GM19099 (cell line): ENCODE data around the gene MAB21L4.

Experiments used
- POLR2A ChIP-seq: IDR thresholded peaks from 3 replicates; pipeline ENCODE4 v1.6.1; 2011; ENCODE audit warnings: low read depth; ENCODE audit not compliant: insufficient read length; ENCODE audit errors: extremely low read depth

MAB21L4 gene

DNA sequence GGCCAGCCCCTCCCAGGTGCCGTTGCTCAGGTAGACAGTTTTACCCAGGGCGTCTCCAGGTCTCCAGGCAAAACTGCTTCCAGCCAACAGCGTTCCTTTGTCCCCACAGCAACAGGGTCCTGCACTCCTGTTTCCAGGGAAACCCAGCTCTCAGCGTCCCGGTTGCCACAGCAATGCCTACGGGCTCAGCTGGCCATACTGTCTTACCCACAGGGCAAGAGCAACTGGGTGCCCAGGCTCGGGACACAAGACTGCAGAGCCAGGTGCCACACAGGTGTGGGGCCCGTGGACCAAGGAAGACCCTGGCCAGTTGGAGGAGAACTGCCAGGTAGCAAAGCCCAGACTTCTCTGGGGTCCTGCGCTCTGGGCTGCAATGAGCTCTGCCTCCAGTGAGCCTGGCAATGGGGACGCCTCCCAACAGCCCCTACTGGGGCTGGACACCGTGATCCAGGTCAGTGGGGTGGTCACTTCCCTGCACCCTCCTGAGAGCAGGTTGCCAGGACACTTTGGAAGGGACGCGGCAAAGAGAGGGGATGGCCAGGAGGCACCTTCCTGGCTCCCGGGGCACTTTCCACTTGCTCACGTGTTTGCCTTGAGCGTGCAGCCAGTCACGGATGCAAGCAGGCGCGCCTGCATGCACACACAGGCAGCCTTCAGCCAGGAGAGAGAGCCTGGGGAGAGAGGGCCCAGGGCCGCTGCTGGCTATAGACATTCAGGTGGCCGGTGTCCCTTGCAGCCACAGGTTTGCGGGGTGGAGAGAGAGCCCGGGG, 10.4 kb upstream of the MAB21L4 start, which contains the start of gene CROCC2:
Gene CROCC2 (plus strand): TSS at position 196 of the 770 bp plus-strand sequence. CDS start 178 bp downstream, at position 374.
- no peak for TF ChIP-seq POLR2A

DNA sequence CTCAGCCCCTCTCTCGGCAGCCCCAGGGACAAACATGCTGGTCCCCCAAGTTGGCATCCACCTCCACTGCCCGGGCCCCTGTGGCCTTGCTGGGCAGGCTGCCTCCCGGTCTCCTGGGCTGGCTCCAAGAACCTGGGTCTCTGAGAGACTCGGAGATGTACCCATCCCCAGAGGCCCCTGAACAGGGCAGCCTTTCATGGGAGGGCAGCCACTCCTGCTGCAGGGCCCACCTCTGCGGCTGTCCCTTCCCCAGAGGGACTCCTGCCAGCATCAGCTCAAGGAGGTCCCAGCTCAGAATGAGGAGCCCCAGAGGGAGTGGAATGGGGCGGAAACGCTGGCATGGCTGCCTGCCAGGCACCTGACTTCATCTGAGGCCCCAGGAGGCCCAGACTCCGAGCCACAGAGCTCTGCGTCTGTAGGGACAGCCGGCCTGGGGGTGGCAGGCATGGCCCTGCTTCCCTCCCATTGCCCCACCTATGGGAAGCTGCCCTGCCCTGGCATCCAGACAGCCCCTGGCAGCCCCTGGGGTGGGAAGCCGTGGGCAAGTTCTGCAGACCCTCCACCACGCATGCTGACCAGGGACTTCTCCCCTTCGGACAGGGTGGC, 9.3 kb upstream of the MAB21L4 start:
- TF ChIP-seq POLR2A: no peak

DNA sequence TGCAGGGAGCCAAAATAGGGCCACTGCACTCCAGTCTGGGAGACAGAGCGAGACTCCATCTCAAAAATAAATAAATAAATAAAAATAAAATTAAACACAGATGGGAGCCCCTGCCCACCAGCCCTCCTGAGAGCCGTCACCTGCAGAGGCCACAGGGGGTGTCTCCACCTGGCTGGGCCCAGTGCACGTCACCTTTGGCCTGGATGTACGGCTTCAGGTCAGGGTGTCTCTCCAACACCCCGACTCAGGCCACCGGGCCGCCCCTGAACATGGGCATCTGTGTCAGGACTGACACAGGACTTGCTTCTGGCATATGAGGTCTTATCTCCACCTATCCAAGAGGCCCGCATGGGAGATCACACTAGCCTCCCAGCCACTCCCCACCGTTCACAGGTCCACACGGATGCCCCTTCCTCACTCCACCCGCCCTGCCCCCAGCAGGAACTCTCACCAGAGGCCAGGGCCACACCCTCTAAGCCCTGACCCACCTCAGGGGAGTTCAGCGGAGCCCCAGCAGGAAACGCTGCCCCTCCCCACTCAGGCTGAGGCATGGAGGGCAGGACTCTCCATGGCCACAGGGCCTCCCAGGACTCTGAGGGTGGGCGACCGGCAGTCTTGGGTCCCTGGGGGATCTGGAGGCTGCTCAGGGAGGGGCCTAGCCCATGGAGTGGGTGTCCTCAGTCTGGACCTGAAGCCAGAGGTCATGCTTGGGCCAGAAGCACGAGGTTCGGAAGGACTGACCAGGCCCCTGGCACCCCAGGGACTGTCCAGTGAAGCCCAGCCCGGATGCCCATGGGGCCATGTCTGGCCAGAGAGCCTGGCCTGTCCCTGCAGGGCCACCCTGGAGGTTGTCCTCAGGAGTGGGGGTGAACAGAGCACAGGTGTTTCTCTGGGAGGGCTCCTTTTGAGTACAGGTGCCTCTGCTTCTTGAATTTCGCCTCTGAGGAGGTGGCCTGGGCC, 8.5 kb upstream of the MAB21L4 start:
- TF ChIP-seq POLR2A: no peak

DNA sequence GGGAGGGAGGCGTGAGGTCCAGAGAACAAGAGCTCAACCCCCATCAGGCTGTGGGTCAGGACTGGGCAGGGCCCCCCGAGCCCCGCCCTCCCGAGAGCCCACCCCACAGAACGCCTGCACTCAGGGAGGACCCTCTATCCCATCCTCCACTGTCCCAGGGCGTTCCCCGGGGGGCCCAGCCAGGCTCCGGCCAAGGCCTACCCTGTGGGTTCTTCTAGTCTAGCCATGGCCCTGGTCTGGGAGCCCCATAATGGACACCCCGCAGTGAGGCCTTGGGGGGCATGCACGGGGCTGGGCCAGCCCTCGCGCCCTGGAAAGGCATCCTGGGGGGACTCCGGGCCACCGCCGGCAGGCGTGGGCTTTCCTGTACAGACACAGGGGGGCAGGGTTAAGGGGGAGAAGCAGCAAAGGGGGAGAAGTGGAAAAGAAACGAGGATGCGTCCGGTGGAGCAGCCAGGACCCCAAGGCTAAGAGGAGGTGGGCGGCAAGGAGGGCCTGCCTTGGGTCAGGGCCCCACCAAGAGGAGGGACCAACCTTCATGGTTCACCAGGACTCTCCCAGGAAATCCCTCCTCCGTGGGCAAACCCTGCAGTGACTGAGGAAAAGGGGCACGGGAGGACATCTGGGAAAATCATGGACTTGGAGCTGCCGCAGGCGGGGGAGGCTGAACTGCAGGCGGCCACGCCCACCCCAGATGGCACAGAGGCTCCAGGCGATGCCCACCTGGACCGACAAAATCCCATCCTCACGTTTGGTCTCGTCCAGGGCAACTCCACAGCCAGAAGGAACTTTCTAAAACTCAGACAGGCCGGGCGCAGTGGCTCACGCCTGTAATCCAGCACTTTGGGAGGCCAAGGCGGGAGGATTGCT, 7.5 kb upstream of the MAB21L4 start:
- TF ChIP-seq POLR2A: no peak

DNA sequence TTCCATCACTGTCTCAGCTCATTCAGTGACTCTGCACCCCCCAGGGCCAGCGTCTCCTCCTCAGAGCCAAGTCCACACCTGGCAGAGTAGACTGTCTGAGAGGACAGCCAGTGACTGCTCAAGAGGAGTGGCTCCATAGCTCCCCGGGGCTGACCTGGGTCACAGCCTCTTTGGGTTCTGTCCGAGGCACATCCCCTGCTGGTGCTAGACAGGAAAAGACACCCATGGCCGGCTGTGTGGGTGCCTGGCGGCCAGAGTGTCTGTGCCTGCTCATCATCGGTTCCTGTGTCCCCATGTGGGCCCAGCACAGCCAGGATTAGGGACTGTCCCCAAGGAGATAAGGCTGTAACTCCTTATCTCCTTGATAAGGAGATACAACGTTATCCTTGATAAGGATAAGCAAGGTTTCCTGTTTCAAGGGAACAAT, 6.7 kb upstream of the MAB21L4 start:
- TF ChIP-seq POLR2A: no peak

DNA sequence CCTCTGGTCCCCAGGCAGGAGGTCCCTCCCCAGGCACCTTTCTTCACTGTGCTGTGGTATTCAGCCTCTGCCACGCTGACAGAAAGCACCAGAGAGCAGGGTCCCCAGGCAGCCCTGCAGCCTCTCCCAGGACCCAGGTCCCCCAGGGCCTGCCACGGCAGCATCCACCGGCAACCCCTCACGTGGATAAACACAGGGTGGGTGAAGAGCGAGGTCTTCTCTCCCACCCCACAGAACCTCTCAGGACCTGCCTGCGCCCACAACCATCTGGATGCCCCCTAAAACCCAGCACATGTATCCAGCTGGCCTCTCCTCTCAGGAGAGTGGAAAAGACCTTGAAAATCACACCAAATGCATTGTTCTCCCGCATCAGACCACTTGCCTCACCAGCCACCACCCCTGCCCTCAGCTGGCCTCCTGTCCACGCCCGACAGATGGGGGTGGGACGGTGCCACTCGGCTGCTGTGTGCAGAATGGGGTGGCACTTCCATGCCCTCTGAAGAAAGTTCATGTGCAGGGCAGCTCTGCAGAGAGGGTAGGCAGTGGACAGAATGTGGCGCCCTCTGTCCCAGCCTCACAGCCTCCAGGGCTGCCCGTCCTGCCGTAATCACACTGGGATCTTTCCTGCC, 6.1 kb upstream of the MAB21L4 start:
- TF ChIP-seq POLR2A: no peak

DNA sequence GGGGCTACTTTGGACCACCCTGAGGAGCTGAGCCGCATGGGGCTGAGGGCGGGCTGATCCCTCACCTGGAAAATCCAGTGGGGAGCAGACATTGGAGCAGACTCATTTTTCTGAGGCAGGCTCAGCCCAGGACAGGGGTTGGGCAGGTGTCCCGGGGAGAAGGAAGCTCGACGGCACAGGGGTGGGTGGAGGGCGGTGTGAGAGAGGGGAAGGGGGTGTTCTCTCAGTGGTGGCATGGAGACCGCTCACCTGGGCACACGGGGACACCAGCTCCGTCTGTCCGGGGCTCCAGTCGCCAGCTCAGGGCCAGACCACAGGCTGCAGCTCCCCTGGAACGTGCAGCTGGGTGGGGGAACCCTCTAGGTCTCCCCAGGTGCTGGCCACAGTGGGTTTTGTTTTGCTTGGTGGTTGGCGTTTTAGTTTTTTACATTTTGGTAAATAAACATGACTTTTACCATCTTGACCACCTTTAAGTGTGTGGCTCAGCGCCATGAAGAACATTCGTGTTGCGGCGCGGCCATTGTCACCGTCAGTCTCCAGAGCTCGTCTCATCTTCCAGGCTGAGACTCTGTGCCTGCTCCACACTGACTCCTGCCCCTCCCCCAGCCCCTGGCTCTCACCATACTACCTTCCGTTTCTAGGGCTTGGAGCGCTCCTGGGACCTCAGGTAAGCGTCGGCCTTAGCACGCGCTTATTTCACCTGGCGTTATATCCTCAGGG, 4.3 kb upstream of the MAB21L4 start:
- no peak for TF ChIP-seq POLR2A

DNA sequence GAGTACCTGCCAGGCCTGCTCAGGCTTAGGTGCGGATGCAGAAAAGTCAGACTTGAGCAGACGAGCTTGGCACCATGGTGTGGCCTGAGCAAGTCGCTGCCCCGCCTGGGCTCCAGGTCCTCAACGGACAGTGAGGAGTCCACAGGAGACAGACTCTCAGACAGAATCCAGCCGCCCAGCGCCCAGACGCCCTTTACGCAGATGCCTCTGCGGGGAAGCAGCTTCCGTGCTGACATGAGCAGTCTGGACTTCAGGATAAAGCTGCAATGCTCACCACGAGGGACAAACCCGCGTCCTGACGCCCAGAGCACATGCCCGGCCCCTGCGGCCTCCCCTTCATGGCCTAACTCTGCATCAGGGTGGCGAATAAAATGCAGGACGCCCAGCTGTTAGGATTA, 3.5 kb upstream of the MAB21L4 start:
- TF ChIP-seq POLR2A: no peak

DNA sequence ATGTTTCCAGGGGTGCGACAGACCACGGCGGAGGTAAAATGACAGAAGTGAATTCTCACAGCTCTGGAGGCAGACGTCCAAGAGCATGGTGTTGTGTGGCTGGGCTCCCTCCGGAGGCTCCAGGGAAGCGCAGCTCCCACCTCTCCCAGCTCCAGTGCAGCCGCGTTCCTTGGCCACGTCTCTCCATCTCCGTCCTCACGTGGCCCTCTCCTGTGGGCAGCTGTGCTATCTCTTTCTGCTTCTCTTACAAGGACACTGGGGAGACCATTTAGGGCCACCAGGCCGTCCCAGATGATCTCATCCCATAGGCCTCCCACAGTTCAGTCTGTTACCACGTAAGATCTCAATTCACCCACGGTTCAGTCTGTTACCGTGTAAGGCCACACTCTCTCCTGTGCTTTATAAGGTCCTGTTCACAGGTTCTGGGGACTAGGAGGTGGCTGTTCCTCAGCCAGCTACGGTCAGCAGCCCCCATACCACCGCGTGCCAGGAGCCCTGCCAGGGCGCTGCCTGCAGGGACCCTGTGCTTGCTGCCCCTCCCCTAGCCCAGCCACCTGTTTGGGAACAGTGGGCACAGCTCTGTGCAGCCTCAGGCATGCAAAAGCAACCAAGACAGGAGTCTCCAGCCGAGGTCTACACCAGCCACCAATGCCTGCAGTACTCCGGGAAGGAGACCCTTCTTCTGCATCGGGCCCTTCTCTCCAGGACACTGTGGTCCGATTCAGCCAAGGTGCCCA, 2.9 kb upstream of the MAB21L4 start:
- no peak for TF ChIP-seq POLR2A

DNA sequence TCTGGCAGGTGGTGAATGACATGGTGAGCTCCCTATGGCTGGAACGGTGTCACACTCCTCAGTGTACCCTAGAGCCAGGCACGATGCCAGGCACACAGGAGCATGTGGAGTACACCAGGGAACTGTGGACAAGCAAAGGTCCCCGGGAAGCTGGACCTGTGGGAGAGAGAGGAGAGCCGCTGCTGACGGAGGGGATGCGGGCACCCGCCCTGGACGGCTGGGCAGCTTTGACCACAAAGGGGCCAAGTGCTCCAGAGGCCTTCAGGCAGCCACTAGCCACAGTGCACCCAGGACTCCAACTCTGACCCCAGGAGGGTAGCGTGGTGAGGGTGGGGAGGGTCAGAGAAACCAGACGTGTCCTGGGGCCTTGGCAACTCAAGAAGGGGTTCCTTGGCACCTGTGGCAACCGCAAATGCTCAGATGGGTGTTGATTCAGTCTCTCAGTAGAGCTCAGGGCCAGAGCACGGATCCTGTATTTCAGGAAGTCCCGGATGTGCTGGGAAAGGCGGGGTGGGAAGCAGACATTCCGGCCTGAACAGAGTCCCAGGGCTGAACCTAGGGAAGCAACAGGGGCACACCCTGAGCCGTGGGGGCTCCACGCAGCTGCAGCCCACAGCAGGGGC, 2.3 kb upstream of the MAB21L4 start:
- TF ChIP-seq POLR2A: no peak

DNA sequence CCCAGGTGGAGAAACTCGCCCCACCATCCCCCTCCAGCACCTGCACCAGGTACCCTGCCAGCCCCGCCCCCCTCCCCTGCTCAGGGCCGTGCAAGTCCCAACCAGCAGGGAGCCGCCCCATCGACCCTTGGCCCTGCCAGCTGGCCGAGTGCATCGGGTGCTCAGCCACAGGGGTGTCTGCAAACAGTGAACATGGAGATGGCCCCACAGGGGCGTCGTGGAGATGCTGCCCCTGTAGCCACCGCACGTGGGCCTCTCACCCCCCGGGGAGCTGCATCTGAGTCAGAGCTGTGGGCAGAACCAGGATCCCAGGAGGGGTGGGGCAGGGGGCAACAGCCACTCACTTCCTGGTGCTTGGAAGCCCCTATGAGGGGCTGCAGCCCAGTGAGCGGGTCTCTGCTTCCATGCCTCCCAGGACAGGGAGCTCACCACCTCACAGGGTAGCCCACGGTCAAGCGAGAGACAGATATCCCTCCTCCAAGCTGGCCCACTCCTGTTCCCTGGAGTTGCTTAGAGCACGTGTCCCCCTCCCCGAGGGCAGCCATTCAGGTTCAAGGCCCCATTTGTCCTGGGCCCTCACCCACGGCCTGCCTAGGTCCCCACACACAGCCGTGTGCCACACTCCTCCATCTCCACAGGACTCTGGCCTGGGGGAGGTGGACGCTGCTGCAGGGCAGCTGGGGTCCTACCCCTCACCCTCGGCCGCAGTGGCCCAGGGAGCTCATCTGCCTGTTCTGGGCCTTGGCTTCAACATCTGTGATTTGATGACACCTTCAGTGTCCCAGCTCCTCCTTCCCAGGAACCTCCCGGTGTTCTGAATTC, 1.1 kb upstream of the MAB21L4 start:
- TF ChIP-seq POLR2A: no peak

DNA sequence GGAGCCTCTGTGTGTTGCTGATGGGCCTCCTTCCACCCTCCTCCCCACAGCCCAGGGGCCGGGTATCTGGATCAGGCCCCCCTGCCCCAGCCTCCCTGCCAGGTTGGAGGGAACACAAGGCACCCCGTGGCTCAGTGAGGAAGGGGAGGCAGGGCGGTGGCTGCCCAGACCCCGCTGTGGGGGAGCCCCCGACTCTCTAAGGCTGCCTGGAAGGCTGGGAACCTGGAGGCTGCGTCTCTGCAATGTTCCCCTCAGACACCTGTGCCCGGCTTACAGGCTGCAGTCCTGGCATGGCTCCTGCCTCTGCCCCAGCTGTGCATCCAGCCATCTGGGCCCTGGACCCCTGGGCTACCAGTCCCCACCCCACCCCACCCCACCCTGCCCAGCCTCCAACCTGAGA, 438 bp upstream of the MAB21L4 start:
- no peak for TF ChIP-seq POLR2A
